PC-9 (cell line): ENCODE measurements around the gene CLDN14.

Experiments
- CTCF ChIP-seq: fragments of 200-600 bp; sonication (generic); conservative IDR thresholded peaks from 2 replicates; pipeline ENCODE4 v1.6.1; 2017; ENCODE audit warnings: mixed run types, antibody characterized with exemption, mild to moderate bottlenecking, moderate library complexity
- EZH2 ChIP-seq: fragments of 200-600 bp; sonication (generic); IDR thresholded peaks from 2 replicates; pipeline ENCODE4 v1.8.0; 2017; ENCODE audit warnings: antibody characterized with exemption, low read depth

- TF ChIP-seq CTCF: no peak
- no peak for TF ChIP-seq EZH2
These were observed 56.0 kb downstream of the CLDN14 start for GRCh38 chr21:36423771-36424433.
